Measurements from ENCODE around the gene MUC2.

DNA sequence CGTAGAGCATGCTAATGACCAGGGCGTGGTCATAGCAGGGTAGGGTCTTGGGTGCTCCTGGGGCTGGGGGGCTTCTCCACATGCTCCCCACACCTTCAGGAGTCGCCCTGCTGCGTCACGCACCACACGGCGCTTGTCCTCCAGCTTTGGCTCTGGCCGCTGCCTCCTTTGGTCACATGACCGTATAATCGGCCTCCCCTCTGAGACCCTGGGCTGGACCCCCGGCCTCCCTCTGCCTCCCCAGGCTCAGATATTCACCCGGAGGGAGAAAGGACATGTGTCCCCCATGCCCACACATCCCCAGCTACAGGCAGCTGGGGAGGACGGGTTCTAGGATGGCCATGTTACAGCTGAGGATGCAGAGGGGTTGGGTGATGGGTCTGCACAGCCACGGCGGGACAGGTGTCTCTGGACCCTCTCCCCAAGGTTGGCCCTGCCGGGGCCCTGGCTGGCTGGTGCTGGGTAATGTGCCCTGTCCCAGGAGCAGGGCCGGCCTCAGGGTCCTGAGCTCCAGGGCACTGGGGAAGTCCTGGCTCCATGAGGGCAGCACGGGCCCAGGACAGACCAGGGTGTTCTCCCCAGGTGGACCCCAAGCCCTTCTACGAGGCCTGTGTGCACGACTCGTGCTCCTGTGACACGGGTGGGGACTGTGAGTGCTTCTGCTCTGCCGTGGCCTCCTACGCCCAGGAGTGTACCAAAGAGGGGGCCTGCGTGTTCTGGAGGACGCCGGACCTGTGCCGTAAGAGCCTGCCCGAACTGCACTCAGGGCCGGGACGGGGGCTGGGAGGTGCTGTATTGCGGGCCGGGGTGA, 14.5 kb downstream of the MUC2 start:
- TF ChIP-seq CTCF (conservative IDR thresholded peaks at IDR 0.05) (no peak), EZH2 (IDR thresholded peaks at IDR 0.05; ENCODE audit: low read depth) (no peak)

Measured in PC-9 (cell line).